ENCODE measurements around the gene NUP210.
"Not testable (repeated sequence)": the region's sequence is repeated elsewhere in the genome, so short reads cannot be mapped to it uniquely, and the experiment has no call there.

The NUP210 gene

GRCh38 chr3:13406190-13406589 is 13.9 kb downstream of the NUP210 start:
- DNase-seq (ENCODE audit: low read depth) = no peak

- DNase-seq (ENCODE audit: low read depth) = no peak
Measured at GRCh38 chr3:13405614-13406013, 14.5 kb downstream of the NUP210 start.

GRCh38 chr3:13404626-13405452 is 15.3 kb downstream of the NUP210 start:
- no peak for DNase-seq (ENCODE audit: low read depth)

- no peak for DNase-seq (ENCODE audit: low read depth)
Measured at GRCh38 chr3:13403847-13404246, 16.3 kb downstream of the NUP210 start.

GRCh38 chr3:13403213-13403819 is 16.8 kb downstream of the NUP210 start:
- no peak for DNase-seq (ENCODE audit: low read depth)

GRCh38 chr3:13401149-13401548 is 19.0 kb downstream of the NUP210 start:
- DNase-seq (ENCODE audit: low read depth) = no peak

- DNase-seq (ENCODE audit: low read depth) = no peak
Measured at GRCh38 chr3:13400114-13400673, 19.9 kb downstream of the NUP210 start.

GRCh38 chr3:13399603-13400002 is 20.5 kb downstream of the NUP210 start:
- no peak for DNase-seq (ENCODE audit: low read depth)

GRCh38 chr3:13397316-13397715 is 22.8 kb downstream of the NUP210 start:
- DNase-seq (ENCODE audit: low read depth) = no peak

GRCh38 chr3:13394363-13394762 is 25.8 kb downstream of the NUP210 start:
- no peak for DNase-seq (ENCODE audit: low read depth)

GRCh38 chr3:13393427-13394360 is 26.4 kb downstream of the NUP210 start:
- no peak for DNase-seq (ENCODE audit: low read depth)

GRCh38 chr3:13391308-13391707 is 28.8 kb downstream of the NUP210 start:
- no peak for DNase-seq (ENCODE audit: low read depth)

- DNase-seq (ENCODE audit: low read depth) = no peak
Measured at GRCh38 chr3:13389378-13389777, 30.7 kb downstream of the NUP210 start.

GRCh38 chr3:13388816-13389215 is 31.3 kb downstream of the NUP210 start:
- DNase-seq (ENCODE audit: low read depth) = no peak

GRCh38 chr3:13385373-13385965 is 34.7 kb downstream of the NUP210 start:
- no peak for DNase-seq (ENCODE audit: low read depth)

- no peak for DNase-seq (ENCODE audit: low read depth)
Measured at GRCh38 chr3:13380971-13381370, 39.2 kb downstream of the NUP210 start.

- DNase-seq (ENCODE audit: low read depth) = peak; percentile 46
Measured at GRCh38 chr3:13379201-13379830, 40.8 kb downstream of the NUP210 start.

GRCh38 chr3:13378155-13378554 is 42.0 kb downstream of the NUP210 start:
- peak; percentile 12 for DNase-seq (ENCODE audit: low read depth)

- DNase-seq (ENCODE audit: low read depth) = not testable (repeated sequence)
Measured at GRCh38 chr3:13377741-13378140, 42.4 kb downstream of the NUP210 start.

- DNase-seq (ENCODE audit: low read depth) = no peak
Measured at GRCh38 chr3:13377021-13377420, 43.1 kb downstream of the NUP210 start.

- DNase-seq (ENCODE audit: low read depth) = no peak
Measured at GRCh38 chr3:13376091-13376490, 44.0 kb downstream of the NUP210 start.
